Mesendoderm (in vitro differentiated cells): ENCODE measurements around the gene KHSRP.

Experiments used
- DNase-seq: peaks from one replicate; pipeline ENCODE4 v3.0.0; 2013
- H2AK5ac ChIP-seq: 2 replicates; pipeline ENCODE4 v1.6.1; 2013; ENCODE audit warnings: low read length, inconsistent platforms
- H2BK120ac ChIP-seq: 2 replicates; pipeline ENCODE4 v1.6.1; 2013; ENCODE audit warnings: low read depth, mild to moderate bottlenecking, low read length, moderate library complexity, mixed read lengths
- H2BK15ac ChIP-seq: replicated peaks from 2 replicates; pipeline ENCODE4 v1.6.1; 2013; ENCODE audit warnings: low read depth, mild to moderate bottlenecking, moderate library complexity
- H2BK5ac ChIP-seq: 2 replicates; pipeline ENCODE4 v1.6.1; 2013; ENCODE audit warnings: low read length, inconsistent platforms
- H3K18ac ChIP-seq: 2 replicates; pipeline ENCODE4 v1.6.1; 2013; ENCODE audit warnings: mild to moderate bottlenecking, low read length, mixed read lengths
- H3K23ac ChIP-seq: one replicate; pipeline ENCODE4 v1.6.1; 2013; ENCODE audit warnings: low read length
- H3K27ac ChIP-seq: 2 replicates; pipeline ENCODE4 v1.5.1; 2013; ENCODE audit warnings: low read depth, mild to moderate bottlenecking, inconsistent platforms, low read length, moderate library complexity
- H3K27me3 ChIP-seq: 2 replicates; pipeline ENCODE4 v1.6.1; 2013; ENCODE audit warnings: low read length, control low read depth, mild to moderate bottlenecking, inconsistent platforms; ENCODE audit not compliant: insufficient read depth, poor library complexity
- H3K36me3 ChIP-seq: 2 replicates; pipeline ENCODE4 v1.6.1; 2013; ENCODE audit warnings: low read length, inconsistent platforms; ENCODE audit not compliant: control insufficient read depth, insufficient read depth
- H3K4ac ChIP-seq: one replicate; pipeline ENCODE4 v1.6.1; 2013; ENCODE audit warnings: low read depth, mild to moderate bottlenecking, low read length, moderate library complexity
- H3K4me1 ChIP-seq: 2 replicates; pipeline ENCODE4 v1.6.1; 2013; ENCODE audit warnings: low read depth, low read length, inconsistent platforms; ENCODE audit not compliant: control insufficient read depth
- H3K4me2 ChIP-seq: 2 replicates; pipeline ENCODE4 v1.6.1; 2013; ENCODE audit warnings: low read length
- H3K4me3 ChIP-seq: 2 replicates; pipeline ENCODE4 v1.5.1; 2013; ENCODE audit warnings: mild to moderate bottlenecking, low read length
- H3K56ac ChIP-seq: one replicate; pipeline ENCODE4 v1.6.1; 2013; ENCODE audit warnings: low read length
- H3K79me1 ChIP-seq: 2 replicates; pipeline ENCODE4 v1.6.1; 2013; ENCODE audit warnings: low read length, inconsistent platforms
- H3K79me2 ChIP-seq: 2 replicates; pipeline ENCODE4 v1.6.1; 2013; ENCODE audit warnings: mild to moderate bottlenecking, low read length; ENCODE audit not compliant: control insufficient read depth, insufficient read depth
- H3K9ac ChIP-seq: 2 replicates; pipeline ENCODE4 v1.6.1; 2013; ENCODE audit warnings: low read length, inconsistent platforms
- H4K5ac ChIP-seq: one replicate; pipeline ENCODE4 v1.6.1; 2013; ENCODE audit warnings: low read length
- H4K8ac ChIP-seq: one replicate; pipeline ENCODE4 v1.6.1; 2013; ENCODE audit warnings: low read depth, mild to moderate bottlenecking, control low read depth, low read length, moderate library complexity
- WGBS: extraction: QIAGEN DNeasy Blood & Tissue Kit; methylation state at CpG from one replicate; pipeline ENCODE4 v1.1.7; 2013; ENCODE audit warnings: low lambda C conversion rate, missing lambda C conversion rate; ENCODE audit not compliant: insufficient coverage; ENCODE audit errors: extremely low coverage; 5-methylcytosine and 5-hydroxymethylcytosine counted together

The KHSRP gene

DNA sequence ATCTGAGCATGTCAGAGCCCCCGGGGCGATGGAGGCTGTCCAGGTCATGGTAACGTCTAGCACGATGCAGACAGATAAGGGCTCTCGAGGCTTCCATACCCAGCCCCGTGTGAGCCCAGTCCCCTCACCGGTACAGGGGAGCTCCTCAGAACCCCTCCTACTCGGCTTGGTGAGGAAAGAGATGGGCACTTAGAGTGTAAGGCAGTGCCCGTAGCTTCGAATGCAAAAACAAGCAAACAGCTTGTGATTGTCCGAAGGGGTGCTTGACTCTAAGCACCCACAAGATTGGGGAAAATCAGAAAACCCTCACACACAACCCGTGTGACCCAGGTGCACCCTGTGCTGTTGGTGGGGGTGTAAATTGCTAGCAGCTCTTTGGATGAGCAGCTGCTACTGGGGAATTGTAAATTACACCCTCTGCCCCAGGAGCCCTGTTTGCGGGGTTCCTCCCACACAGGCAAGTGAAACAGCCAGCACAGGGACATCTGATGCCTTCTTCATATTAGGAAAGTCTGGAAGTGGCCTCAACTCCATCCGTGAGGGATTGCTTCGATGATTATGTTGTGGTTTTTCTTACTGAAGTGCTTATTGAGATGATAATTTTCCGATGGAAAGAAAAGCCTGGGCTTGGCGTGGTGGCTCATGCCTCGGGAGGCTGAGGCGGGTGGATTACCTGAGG, 48.0 kb downstream of the KHSRP start:
- no CpG with 5 or more reads among the region's 19 CpGs for WGBS
- Histone ChIP-seq H3K4me1 (peaks cover 4% of the 10 kb centered on the region), H3K18ac (no peak overlapping the region), H2BK5ac (no peak overlapping the region), H3K27me3 (no peaks in the 10 kb centered on the region), H2BK120ac (no peak overlapping the region), H3K9ac (no peak overlapping the region), H3K36me3 (peaks cover 12% of the 10 kb centered on the region), H3K56ac (no peak overlapping the region), H4K8ac (no peak overlapping the region), H3K23ac (no peak overlapping the region), H2BK15ac (no peak overlapping the region), H2AK5ac (no peak overlapping the region), H3K79me1 (no peaks in the 10 kb centered on the region), H3K4me3 (no peak overlapping the region), H3K79me2 (no peaks in the 10 kb centered on the region), H4K5ac (no peak overlapping the region), H3K27ac (no peak overlapping the region), H3K4ac (no peak overlapping the region), H3K4me2 (no peak overlapping the region)
- DNase-seq, result no peak

DNA sequence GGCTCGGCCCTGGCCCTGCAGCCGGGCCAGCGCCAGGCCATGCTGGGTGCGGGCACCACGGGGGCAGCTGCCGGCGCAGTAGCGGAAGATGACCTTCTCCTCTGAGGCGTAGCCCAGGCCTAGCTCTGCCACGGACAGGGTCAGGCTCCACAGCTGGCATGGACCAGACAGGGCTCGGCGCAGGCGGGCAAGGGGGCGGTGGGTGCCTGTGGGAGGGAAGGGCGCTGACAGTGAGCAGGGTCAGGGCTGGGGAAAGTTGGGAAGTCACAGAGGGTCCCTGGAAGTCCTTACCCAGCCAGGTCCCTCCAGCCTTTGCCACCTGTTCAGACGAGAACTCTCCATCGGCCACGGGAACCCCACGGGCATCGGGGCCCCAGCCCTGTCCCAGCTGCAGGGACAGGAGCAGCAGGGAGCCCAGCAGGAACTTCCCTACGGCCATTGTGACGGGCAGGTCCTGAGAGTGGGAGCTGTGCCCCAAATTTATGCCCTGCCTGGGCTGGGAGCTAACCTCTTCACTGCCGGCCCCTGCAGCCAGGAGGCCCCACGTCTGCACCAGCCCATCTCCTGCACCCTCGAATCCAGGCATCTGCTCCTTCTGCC, 49.1 kb downstream of the KHSRP start, which contains the start of gene PSPN:
Gene PSPN, minus strand, starts transcription at position 523 of the 600 bp plus-strand sequence. Its CDS starts 84 bp downstream, at position 439.
- Histone ChIP-seq H4K8ac (no peak within 1 kb of the TSS), H4K5ac (no peak within 1 kb of the TSS), H3K79me1 (no peaks in the 10 kb centered on the region), H3K18ac (no peak within 1 kb of the TSS), H3K4me3 (no peak within 1 kb of the TSS), H3K36me3 (peaks cover 9% of the 10 kb centered on the region), H3K4me2 (no peak within 1 kb of the TSS), H3K27ac (no peak within 1 kb of the TSS), H2AK5ac (no peak within 1 kb of the TSS), H3K27me3 (no peaks in the 10 kb centered on the region), H3K23ac (no peak within 1 kb of the TSS), H2BK5ac (no peak within 1 kb of the TSS), H3K56ac (no peak within 1 kb of the TSS), H3K4me1 (peaks cover 4% of the 10 kb centered on the region), H3K4ac (no peak within 1 kb of the TSS), H3K9ac (no peak within 1 kb of the TSS), H2BK15ac (no peak within 1 kb of the TSS), H2BK120ac (no peak within 1 kb of the TSS), H3K79me2 (no peaks in the 10 kb centered on the region)
- DNase-seq, result no peak
- no CpG with 5 or more reads among the region's 25 CpGs for WGBS

DNA sequence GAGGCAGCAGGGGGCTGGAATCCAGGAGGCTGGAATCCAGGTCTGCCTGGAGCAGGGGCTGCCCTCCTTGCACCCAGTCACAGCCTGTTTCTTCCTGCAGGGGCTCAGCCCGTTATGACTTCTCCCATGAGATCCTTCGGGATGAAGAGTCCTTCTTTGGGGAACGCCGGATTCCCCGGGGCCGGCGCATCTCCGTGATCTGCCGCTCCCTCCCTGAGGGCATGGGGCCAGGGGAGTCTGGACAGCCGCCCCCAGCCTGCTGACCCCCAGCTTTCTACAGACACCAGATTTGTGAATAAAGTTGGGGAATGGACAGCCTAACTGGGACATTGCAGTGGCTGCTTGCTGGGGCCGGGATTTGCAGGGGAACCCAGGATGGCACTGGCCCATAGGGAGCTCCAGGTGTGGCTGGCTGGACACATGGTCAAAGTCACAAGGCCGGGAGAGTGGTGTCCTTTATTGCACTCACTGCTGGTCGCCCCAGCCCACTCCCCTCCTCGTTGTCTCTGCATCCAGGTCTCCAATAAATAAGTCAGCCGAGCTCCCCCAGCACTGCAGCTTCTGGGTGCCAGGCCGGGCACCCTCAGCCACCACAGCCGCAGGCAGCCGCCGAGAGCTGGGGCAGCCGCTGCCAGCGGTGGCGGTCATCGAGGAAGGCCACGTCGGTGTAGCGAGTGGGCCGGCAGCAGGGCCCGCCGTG, 49.8 kb downstream of the KHSRP start:
- no peak overlapping the region for H3K4ac ChIP-seq
- H2BK120ac ChIP-seq, result no peak overlapping the region
- no peak overlapping the region for H4K8ac ChIP-seq
- no peak overlapping the region for H2AK5ac ChIP-seq
- H2BK5ac ChIP-seq, result no peak overlapping the region
- no peaks in the 10 kb centered on the region for H3K79me1 ChIP-seq
- H3K27me3 ChIP-seq, result no peaks in the 10 kb centered on the region
- DNase-seq, result no peak
- no peak overlapping the region for H3K4me3 ChIP-seq
- H3K18ac ChIP-seq, result no peak overlapping the region
- no peak overlapping the region for H3K27ac ChIP-seq
- peaks cover 3% of the 10 kb centered on the region for H3K36me3 ChIP-seq
- H3K79me2 ChIP-seq, result no peaks in the 10 kb centered on the region
- no peak overlapping the region for H3K4me2 ChIP-seq
- peaks cover 4% of the 10 kb centered on the region for H3K4me1 ChIP-seq
- H2BK15ac ChIP-seq, result no peak overlapping the region
- no peak overlapping the region for H4K5ac ChIP-seq
- no peak overlapping the region for H3K56ac ChIP-seq
- no CpG with 5 or more reads among the region's 29 CpGs for WGBS
- no peak overlapping the region for H3K9ac ChIP-seq
- H3K23ac ChIP-seq, result no peak overlapping the region

DNA sequence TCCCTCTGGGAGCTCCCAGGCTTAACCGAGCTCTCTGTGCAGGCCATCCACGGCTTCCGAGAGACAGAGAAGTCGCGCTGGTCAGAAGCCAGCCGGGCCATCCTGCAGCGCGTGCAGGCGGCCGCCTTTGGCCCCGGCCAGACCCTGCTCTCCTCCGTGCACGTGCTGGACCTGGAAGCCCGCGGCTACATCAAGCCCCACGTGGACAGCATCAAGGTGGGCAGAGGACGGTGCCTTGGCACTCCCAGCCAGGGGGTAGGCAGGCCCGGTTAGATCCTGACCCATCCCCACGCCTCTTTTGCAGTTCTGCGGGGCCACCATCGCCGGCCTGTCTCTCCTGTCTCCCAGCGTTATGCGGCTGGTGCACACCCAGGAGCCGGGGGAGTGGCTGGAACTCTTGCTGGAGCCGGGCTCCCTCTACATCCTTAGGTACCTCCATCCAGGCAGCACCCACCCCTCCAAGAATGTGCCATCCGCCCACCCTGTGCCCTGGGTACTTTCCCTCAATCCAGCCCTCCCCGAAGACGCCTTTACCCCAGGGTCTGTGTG, 50.4 kb downstream of the KHSRP start:
- H3K4me3 ChIP-seq, result no peak overlapping the region
- H3K56ac ChIP-seq, result peak overlapping the region; percentile 84
- no peaks in the 10 kb centered on the region for H3K79me2 ChIP-seq
- H3K79me1 ChIP-seq, result no peaks in the 10 kb centered on the region
- no peaks in the 10 kb centered on the region for H3K36me3 ChIP-seq
- WGBS, result no CpG with 5 or more reads among the region's 29 CpGs
- H3K4me2 ChIP-seq, result no peak overlapping the region
- no peak overlapping the region for H3K18ac ChIP-seq
- peak overlapping the region; percentile 38 for H2AK5ac ChIP-seq
- no peak overlapping the region for H2BK15ac ChIP-seq
- no peaks in the 10 kb centered on the region for H3K27me3 ChIP-seq
- no peak overlapping the region for H3K23ac ChIP-seq
- H2BK120ac ChIP-seq, result no peak overlapping the region
- H3K4ac ChIP-seq, result no peak overlapping the region
- H3K4me1 ChIP-seq, result peaks cover 4% of the 10 kb centered on the region
- no peak for DNase-seq
- H3K27ac ChIP-seq, result peak overlapping the region; percentile 48
- H2BK5ac ChIP-seq, result no peak overlapping the region
- no peak overlapping the region for H4K8ac ChIP-seq
- H3K9ac ChIP-seq, result peak overlapping the region; percentile 68
- no peak overlapping the region for H4K5ac ChIP-seq

DNA sequence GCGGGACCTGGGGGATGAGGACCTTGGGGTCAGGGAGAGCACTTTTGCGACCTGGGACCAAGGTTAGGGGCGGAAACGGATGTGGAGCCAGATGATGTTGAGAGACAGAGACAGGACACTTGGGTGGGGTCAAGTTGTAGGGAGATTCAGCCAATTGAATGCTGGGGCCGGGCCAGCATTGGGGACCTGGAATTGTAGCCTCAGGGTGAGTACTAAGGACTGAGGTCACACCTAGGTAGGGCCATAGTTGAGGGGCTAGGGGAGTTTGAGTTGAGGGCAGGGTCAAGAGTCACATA, 50.9 kb downstream of the KHSRP start:
- no peak overlapping the region for H3K4me3 ChIP-seq
- no peak overlapping the region for H2BK120ac ChIP-seq
- peak overlapping the region; percentile 42 for H3K4me2 ChIP-seq
- no peaks in the 10 kb centered on the region for H3K79me1 ChIP-seq
- H3K27me3 ChIP-seq, result no peaks in the 10 kb centered on the region
- H4K5ac ChIP-seq, result no peak overlapping the region
- H2BK5ac ChIP-seq, result peak overlapping the region; percentile 70
- H3K23ac ChIP-seq, result no peak overlapping the region
- peak overlapping the region; percentile 84 for H3K56ac ChIP-seq
- H3K9ac ChIP-seq, result peak overlapping the region; percentile 68
- no CpG with 5 or more reads among the region's 5 CpGs for WGBS
- H3K4me1 ChIP-seq, result peaks cover 4% of the 10 kb centered on the region
- no peak overlapping the region for H4K8ac ChIP-seq
- no peaks in the 10 kb centered on the region for H3K36me3 ChIP-seq
- H3K4ac ChIP-seq, result no peak overlapping the region
- no peak for DNase-seq
- H2AK5ac ChIP-seq, result no peak overlapping the region
- no peak overlapping the region for H3K18ac ChIP-seq
- H3K79me2 ChIP-seq, result no peaks in the 10 kb centered on the region
- peak overlapping the region; percentile 48 for H3K27ac ChIP-seq
- H2BK15ac ChIP-seq, result no peak overlapping the region
